Measurements from ENCODE around the gene GP1BB.

GP1BB gene

GRCh38 chr22:19756288-19757128, 33.2 kb downstream of the GP1BB start:
- CTCF ChIA-PET: interaction anchor here (0.7 to 1.0 kb wide), 2 partner anchors 26 to 179 kb away, joined by 3 to 5 read pairs; no protein-coding TSS in a partner anchor
- peak; percentile 73 for DNase-seq (ENCODE audit: extremely low spot score)
- POLR2A ChIA-PET: no interaction called here
- TF ChIP-seq SP1 (IDR thresholded peaks at IDR 0.05) (no peak), FOXM1 (IDR thresholded peaks at IDR 0.05; ENCODE audit: borderline replicate concordance) (no peak), FOXA1 (IDR thresholded peaks at IDR 0.05) (no peak), LEF1 (IDR thresholded peaks at IDR 0.05; ENCODE audit: borderline replicate concordance) (no peak), ZNF384 (IDR thresholded peaks at IDR 0.05) (no peak), FOXK2 (IDR thresholded peaks at IDR 0.05) (no peak), TARDBP (IDR thresholded peaks at IDR 0.05) (no peak), PKNOX1 (IDR thresholded peaks at IDR 0.05) (no peak), CTBP1 (IDR thresholded peaks at IDR 0.05; ENCODE audit: borderline replicate concordance) (no peak), BHLHE40 (IDR thresholded peaks at IDR 0.05; ENCODE audit: borderline replicate concordance) (no peak), SUZ12 (IDR thresholded peaks at IDR 0.05) (no peak), HDGF (IDR thresholded peaks at IDR 0.05; ENCODE audit: borderline replicate concordance) (no peak), ELF4 (IDR thresholded peaks at IDR 0.05) (no peak), L3MBTL2 (conservative IDR thresholded peaks at IDR 0.05) (no peak), NFRKB (IDR thresholded peaks at IDR 0.05) (no peak)

- TF ChIP-seq ZNF384 (IDR thresholded peaks at IDR 0.05) (no peak), FOXK2 (IDR thresholded peaks at IDR 0.05) (no peak), BHLHE40 (IDR thresholded peaks at IDR 0.05; ENCODE audit: borderline replicate concordance) (no peak), LEF1 (IDR thresholded peaks at IDR 0.05; ENCODE audit: borderline replicate concordance) (no peak), NFRKB (IDR thresholded peaks at IDR 0.05) (no peak), ARNT (IDR thresholded peaks at IDR 0.05) (no peak), SUZ12 (IDR thresholded peaks at IDR 0.05) (no peak), HDGF (IDR thresholded peaks at IDR 0.05; ENCODE audit: borderline replicate concordance) (no peak), L3MBTL2 (conservative IDR thresholded peaks at IDR 0.05) (no peak), CTBP1 (IDR thresholded peaks at IDR 0.05; ENCODE audit: borderline replicate concordance) (no peak)
- DNase-seq (ENCODE audit: extremely low spot score): no peak
- ChIA-PET CTCF (interaction anchor here (0.7 to 1.1 kb wide), 3 partner anchors 27 to 178 kb away, joined by 3 to 5 read pairs (median 5); no protein-coding TSS in a partner anchor), POLR2A (no interaction called here)
These were observed 34.0 kb downstream of the GP1BB start for GRCh38 chr22:19757140-19757984.

- no peak for DNase-seq (ENCODE audit: extremely low spot score)
- TF ChIP-seq FOXM1 (IDR thresholded peaks at IDR 0.05; ENCODE audit: borderline replicate concordance): no peak
- no peak for TF ChIP-seq CTBP1 (IDR thresholded peaks at IDR 0.05; ENCODE audit: borderline replicate concordance)
- TF ChIP-seq HDGF (IDR thresholded peaks at IDR 0.05; ENCODE audit: borderline replicate concordance): no peak
- TF ChIP-seq ARNT (IDR thresholded peaks at IDR 0.05): no peak
- ChIA-PET POLR2A (interaction anchor here (1.4 kb wide), 1 partner anchor 97 kb away, joined by 3 read pairs; no protein-coding TSS in a partner anchor), CTCF (interaction anchor here (1.1 kb wide), 1 partner anchor 28 kb away, joined by 5 read pairs; no protein-coding TSS in a partner anchor)
These were observed 34.9 kb downstream of the GP1BB start for GRCh38 chr22:19757985-19758895.

- no peak for TF ChIP-seq FOXM1 (IDR thresholded peaks at IDR 0.05; ENCODE audit: borderline replicate concordance)
- TF ChIP-seq FOXK2 (IDR thresholded peaks at IDR 0.05): no peak
- no peak for TF ChIP-seq SUZ12 (IDR thresholded peaks at IDR 0.05)
- no peak for TF ChIP-seq BHLHE40 (IDR thresholded peaks at IDR 0.05; ENCODE audit: borderline replicate concordance)
- no peak for TF ChIP-seq HDGF (IDR thresholded peaks at IDR 0.05; ENCODE audit: borderline replicate concordance)
- TF ChIP-seq ARNT (IDR thresholded peaks at IDR 0.05): no peak
- TF ChIP-seq LEF1 (IDR thresholded peaks at IDR 0.05; ENCODE audit: borderline replicate concordance): no peak
- no peak for TF ChIP-seq TARDBP (IDR thresholded peaks at IDR 0.05)
- no peak for TF ChIP-seq NFRKB (IDR thresholded peaks at IDR 0.05)
- TF ChIP-seq SP1 (IDR thresholded peaks at IDR 0.05): no peak
- TF ChIP-seq ZNF384 (IDR thresholded peaks at IDR 0.05): no peak
- TF ChIP-seq PKNOX1 (IDR thresholded peaks at IDR 0.05): no peak
- no peak for TF ChIP-seq ELF4 (IDR thresholded peaks at IDR 0.05)
- no peak for TF ChIP-seq FOXA1 (IDR thresholded peaks at IDR 0.05)
- no peak for TF ChIP-seq L3MBTL2 (conservative IDR thresholded peaks at IDR 0.05)
- no peak for TF ChIP-seq CTBP1 (IDR thresholded peaks at IDR 0.05; ENCODE audit: borderline replicate concordance)
- no peak for DNase-seq (ENCODE audit: extremely low spot score)
- CTCF ChIA-PET: no interaction called here
- POLR2A ChIA-PET: interaction anchor here (1.4 kb wide), 1 partner anchor 97 kb away, joined by 3 read pairs; no protein-coding TSS in a partner anchor
These were observed 35.6 kb downstream of the GP1BB start for GRCh38 chr22:19758896-19759426.

GRCh38 chr22:19759427-19760057, 36.2 kb downstream of the GP1BB start:
- TF ChIP-seq SUZ12 (IDR thresholded peaks at IDR 0.05): no peak
- ChIA-PET CTCF (no interaction called here), POLR2A (interaction anchor here (1.4 kb wide), 1 partner anchor 96 kb away, joined by 3 read pairs; no protein-coding TSS in a partner anchor)
- no peak for DNase-seq (ENCODE audit: extremely low spot score)

Data from HEK293T (cell line).